ENCODE measurements around the gene CPEB4.

CPEB4 gene

GRCh38 chr5:174000076-174000475 is 111.9 kb downstream of the CPEB4 start:
- no peaks in the 10 kb centered on the region for H3K9me3 ChIP-seq (replicated peaks in 1 of 2; ENCODE audit: control insufficient read depth in 2 of 2, insufficient read depth in 1 of 2, low read depth in 1 of 2, low read length in 2 of 2)
- no peak overlapping the region for H2BK15ac ChIP-seq (ENCODE audit: low read length)
- no peak overlapping the region for H4K8ac ChIP-seq (ENCODE audit: low read depth, low read length)
- WGBS, 2 donors (ENCODE audit: extremely low coverage in 2 of 2, insufficient read length in 2 of 2, insufficient replicate concordance in 1 of 2): no CpG with 5 or more reads among the region's 4 CpGs
- no peak overlapping the region for H3K9ac ChIP-seq (ENCODE audit: low read depth, low read length, poor library complexity)
- no peak overlapping the region for H3K27ac ChIP-seq (replicated peaks; ENCODE audit: low read length)
- H3K79me1 ChIP-seq (ENCODE audit: low read depth, low read length): no peaks in the 10 kb centered on the region
- no peak overlapping the region for H2AK5ac ChIP-seq (ENCODE audit: low read depth, low read length)
- H3K4ac ChIP-seq (ENCODE audit: low read length): no peak overlapping the region
- no peak overlapping the region for H2BK120ac ChIP-seq (ENCODE audit: low read depth, low read length)
- no peak overlapping the region for H2BK5ac ChIP-seq (ENCODE audit: low read length)
- no peak overlapping the region for H3K18ac ChIP-seq (ENCODE audit: low read length)
- no peak overlapping the region for H2AFZ ChIP-seq (ENCODE audit: low read length)
- no peak overlapping the region for H3K23ac ChIP-seq (ENCODE audit: low read depth, low read length, poor library complexity)
- no peaks in the 10 kb centered on the region for H3K4me1 ChIP-seq (ENCODE audit: control insufficient read depth in 2 of 2, insufficient read depth in 1 of 2, low read depth in 1 of 2, low read length in 2 of 2)
- H4K91ac ChIP-seq (ENCODE audit: low read depth, low read length, poor library complexity): no peak overlapping the region
- H3K14ac ChIP-seq (ENCODE audit: low read length): no peak overlapping the region
- H2BK12ac ChIP-seq (ENCODE audit: low read length): no peak overlapping the region
- no peak for DNase-seq (ENCODE audit: low spot score)
- peaks cover 0 to 15% (median 0%) of the 10 kb centered on the region in 3 experiments for H3K27me3 ChIP-seq (ENCODE audit: control insufficient read depth in 3 of 3, insufficient read depth in 3 of 3, low read depth in 1 of 3, low read length in 3 of 3)
- H3K36me3 ChIP-seq (replicated peaks in 1 of 2; ENCODE audit: control insufficient read depth in 2 of 2, insufficient read depth in 2 of 2, low read length in 2 of 2): no peaks in the 10 kb centered on the region
- H3K4me3 ChIP-seq (ENCODE audit: low read length in 2 of 2): no peak overlapping the region
- no peak overlapping the region for H3K4me2 ChIP-seq (ENCODE audit: insufficient read depth, low read length, poor library complexity, severe bottlenecking)

- H3K27me3 ChIP-seq (ENCODE audit: control insufficient read depth in 3 of 3, insufficient read depth in 3 of 3, low read depth in 1 of 3, low read length in 3 of 3): peaks cover 0 to 13% (median 0%) of the 10 kb centered on the region in 3 experiments
- DNase-seq (ENCODE audit: low spot score): no peak
- no peak overlapping the region for H3K4me2 ChIP-seq (ENCODE audit: insufficient read depth, low read length, poor library complexity, severe bottlenecking)
- no peak overlapping the region for H3K18ac ChIP-seq (ENCODE audit: low read length)
- H3K79me1 ChIP-seq (ENCODE audit: low read depth, low read length): no peaks in the 10 kb centered on the region
- H4K91ac ChIP-seq (ENCODE audit: low read depth, low read length, poor library complexity): no peak overlapping the region
- no peaks in the 10 kb centered on the region for H3K9me3 ChIP-seq (replicated peaks in 1 of 2; ENCODE audit: control insufficient read depth in 2 of 2, insufficient read depth in 1 of 2, low read depth in 1 of 2, low read length in 2 of 2)
- H2BK15ac ChIP-seq (ENCODE audit: low read length): no peak overlapping the region
- no peak overlapping the region for H2BK12ac ChIP-seq (ENCODE audit: low read length)
- H2AK5ac ChIP-seq (ENCODE audit: low read depth, low read length): no peak overlapping the region
- no peak overlapping the region for H3K4ac ChIP-seq (ENCODE audit: low read length)
- H3K4me1 ChIP-seq (ENCODE audit: control insufficient read depth in 2 of 2, insufficient read depth in 1 of 2, low read depth in 1 of 2, low read length in 2 of 2): no peaks in the 10 kb centered on the region
- no peak overlapping the region for H2BK120ac ChIP-seq (ENCODE audit: low read depth, low read length)
- H3K23ac ChIP-seq (ENCODE audit: low read depth, low read length, poor library complexity): no peak overlapping the region
- H3K36me3 ChIP-seq (replicated peaks in 1 of 2; ENCODE audit: control insufficient read depth in 2 of 2, insufficient read depth in 2 of 2, low read length in 2 of 2): no peaks in the 10 kb centered on the region
- no peak overlapping the region for H2AFZ ChIP-seq (ENCODE audit: low read length)
- H3K4me3 ChIP-seq (ENCODE audit: low read length in 2 of 2): no peak overlapping the region
- no peak overlapping the region for H3K14ac ChIP-seq (ENCODE audit: low read length)
- no peak overlapping the region for H4K8ac ChIP-seq (ENCODE audit: low read depth, low read length)
- H2BK5ac ChIP-seq (ENCODE audit: low read length): no peak overlapping the region
- H3K9ac ChIP-seq (ENCODE audit: low read depth, low read length, poor library complexity): no peak overlapping the region
- no peak overlapping the region for H3K27ac ChIP-seq (replicated peaks; ENCODE audit: low read length)
These were observed 115.6 kb downstream of the CPEB4 start for GRCh38 chr5:174003795-174004194.

- Histone ChIP-seq H3K18ac (ENCODE audit: low read length) (no peak overlapping the region), H3K36me3 (replicated peaks in 1 of 2; ENCODE audit: control insufficient read depth in 2 of 2, insufficient read depth in 2 of 2, low read length in 2 of 2) (no peaks in the 10 kb centered on the region), H3K79me1 (ENCODE audit: low read depth, low read length) (no peaks in the 10 kb centered on the region), H2BK15ac (ENCODE audit: low read length) (no peak overlapping the region), H3K9ac (ENCODE audit: low read depth, low read length, poor library complexity) (no peak overlapping the region), H3K23ac (ENCODE audit: low read depth, low read length, poor library complexity) (no peak overlapping the region), H2AFZ (ENCODE audit: low read length) (no peak overlapping the region), H2BK120ac (ENCODE audit: low read depth, low read length) (no peak overlapping the region), H3K27ac (replicated peaks; ENCODE audit: low read length) (no peak overlapping the region), H3K14ac (ENCODE audit: low read length) (no peak overlapping the region), H3K27me3 (ENCODE audit: control insufficient read depth in 3 of 3, insufficient read depth in 3 of 3, low read depth in 1 of 3, low read length in 3 of 3) (peaks cover 0 to 3% (median 0%) of the 10 kb centered on the region in 3 experiments), H3K4me2 (ENCODE audit: insufficient read depth, low read length, poor library complexity, severe bottlenecking) (no peak overlapping the region), H2AK5ac (ENCODE audit: low read depth, low read length) (no peak overlapping the region), H2BK5ac (ENCODE audit: low read length) (no peak overlapping the region), H2BK12ac (ENCODE audit: low read length) (no peak overlapping the region), H3K4me3 (ENCODE audit: low read length in 2 of 2) (no peak overlapping the region), H4K91ac (ENCODE audit: low read depth, low read length, poor library complexity) (no peak overlapping the region), H3K4me1 (ENCODE audit: control insufficient read depth in 2 of 2, insufficient read depth in 1 of 2, low read depth in 1 of 2, low read length in 2 of 2) (no peaks in the 10 kb centered on the region), H3K9me3 (replicated peaks in 1 of 2; ENCODE audit: control insufficient read depth in 2 of 2, insufficient read depth in 1 of 2, low read depth in 1 of 2, low read length in 2 of 2) (no peaks in the 10 kb centered on the region), H4K8ac (ENCODE audit: low read depth, low read length) (no peak overlapping the region), H3K4ac (ENCODE audit: low read length) (no peak overlapping the region)
- no CpG with 5 or more reads among the region's 5 CpGs for WGBS, 2 donors (ENCODE audit: extremely low coverage in 2 of 2, insufficient read length in 2 of 2, insufficient replicate concordance in 1 of 2)
- DNase-seq (ENCODE audit: low spot score): no peak
These were observed 120.8 kb downstream of the CPEB4 start for GRCh38 chr5:174008922-174009321.

- H2BK12ac ChIP-seq (ENCODE audit: low read length): no peak overlapping the region
- no peak overlapping the region for H3K23ac ChIP-seq (ENCODE audit: low read depth, low read length, poor library complexity)
- no peak overlapping the region for H3K4me2 ChIP-seq (ENCODE audit: insufficient read depth, low read length, poor library complexity, severe bottlenecking)
- no peak overlapping the region for H3K9ac ChIP-seq (ENCODE audit: low read depth, low read length, poor library complexity)
- no peaks in the 10 kb centered on the region for H3K4me1 ChIP-seq (ENCODE audit: control insufficient read depth in 2 of 2, insufficient read depth in 1 of 2, low read depth in 1 of 2, low read length in 2 of 2)
- no peak overlapping the region for H3K18ac ChIP-seq (ENCODE audit: low read length)
- no peak overlapping the region for H2AFZ ChIP-seq (ENCODE audit: low read length)
- no CpG with 5 or more reads among the region's 1 CpG for WGBS, 2 donors (ENCODE audit: extremely low coverage in 2 of 2, insufficient read length in 2 of 2, insufficient replicate concordance in 1 of 2)
- no peak overlapping the region for H4K91ac ChIP-seq (ENCODE audit: low read depth, low read length, poor library complexity)
- H4K8ac ChIP-seq (ENCODE audit: low read depth, low read length): no peak overlapping the region
- H3K79me1 ChIP-seq (ENCODE audit: low read depth, low read length): no peaks in the 10 kb centered on the region
- H3K36me3 ChIP-seq (replicated peaks in 1 of 2; ENCODE audit: control insufficient read depth in 2 of 2, insufficient read depth in 2 of 2, low read length in 2 of 2): no peaks in the 10 kb centered on the region
- no peak overlapping the region for H3K4ac ChIP-seq (ENCODE audit: low read length)
- no peak overlapping the region for H3K14ac ChIP-seq (ENCODE audit: low read length)
- no peak overlapping the region for H2BK5ac ChIP-seq (ENCODE audit: low read length)
- H3K4me3 ChIP-seq (ENCODE audit: low read length in 2 of 2): no peak overlapping the region
- no peak overlapping the region for H2AK5ac ChIP-seq (ENCODE audit: low read depth, low read length)
- H2BK120ac ChIP-seq (ENCODE audit: low read depth, low read length): no peak overlapping the region
- H2BK15ac ChIP-seq (ENCODE audit: low read length): no peak overlapping the region
- no peaks in the 10 kb centered on the region for H3K9me3 ChIP-seq (replicated peaks in 1 of 2; ENCODE audit: control insufficient read depth in 2 of 2, insufficient read depth in 1 of 2, low read depth in 1 of 2, low read length in 2 of 2)
- H3K27ac ChIP-seq (replicated peaks; ENCODE audit: low read length): no peak overlapping the region
- DNase-seq (ENCODE audit: low spot score): no peak
- no peaks in the 10 kb centered on the region for H3K27me3 ChIP-seq (ENCODE audit: control insufficient read depth in 3 of 3, insufficient read depth in 3 of 3, low read depth in 1 of 3, low read length in 3 of 3)
These were observed 122.2 kb downstream of the CPEB4 start for GRCh38 chr5:174010365-174010764.
